Esophagus squamous epithelium (tissue), 4 donors: ENCODE data around the gene RRP1.

ENCODE experiments used
- CTCF ChIP-seq, 6 experiments: fragments of 450-650 bp in 4 of 6; fragments of 200-600 bp in 2 of 6; sonication (generic) in 2 of 6; IDR thresholded peaks; one replicate each; pipeline ENCODE4 v1.5.1; 2016 to 2019; ENCODE audit warnings: antibody characterized with exemption in 6 of 6, mild to moderate bottlenecking in 4 of 6, moderate library complexity in 4 of 6
- POLR2A ChIP-seq, 4 donors: fragments of 450-650 bp; IDR thresholded peaks; one replicate each; pipeline ENCODE4 v1.6.1; 2017; ENCODE audit warnings: antibody characterized with exemption in 4 of 4, mild to moderate bottlenecking in 4 of 4, moderate library complexity in 3 of 4

GRCh38 chr21:43762303-43763128, 26.9 kb upstream of the RRP1 start:
- TF ChIP-seq CTCF (IDR thresholded peaks at IDR 0.05) (no peak), POLR2A (IDR thresholded peaks at IDR 0.05) (no peak)
